ENCODE data around the gene ZFP2.

DNA sequence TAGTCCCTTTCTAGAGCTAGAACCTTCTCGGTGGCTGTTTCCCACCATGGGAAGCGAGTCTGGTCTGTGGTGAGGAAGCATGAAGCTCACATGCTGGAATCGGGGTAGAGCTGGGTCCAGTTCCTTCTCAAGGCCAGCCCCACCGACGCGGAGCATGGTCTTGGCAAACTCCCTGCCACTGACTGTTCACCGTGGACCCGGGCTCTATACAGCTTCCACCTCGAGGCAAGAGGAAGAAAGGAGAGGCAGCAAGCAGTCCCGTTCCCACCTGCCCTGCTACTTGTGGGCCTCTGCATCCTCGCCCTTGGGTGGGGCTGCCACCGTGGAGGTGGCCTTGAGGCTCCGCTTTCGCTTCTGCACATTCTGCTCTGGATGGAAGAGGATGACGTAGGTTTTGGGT lies 85.7 kb downstream of the ZFP2 start:
- TF ChIP-seq POLR2A (IDR thresholded peaks at IDR 0.05; ENCODE audit: low read length) (no peak), GATA1 (IDR thresholded peaks at IDR 0.05; ENCODE audit: low read depth, low read length) (no peak)

Data from erythroblast (primary cell).